Small intestine (tissue), 7 donors: Measurements from ENCODE around the gene OTUB1. TPM values are rescaled to one million over a fixed set of nuclear protein-coding genes. Genes with fewer than 3 reads are reported as not detected.

Experiments
- DNase-seq, 2 donors: peaks; one replicate each; pipeline versions ENCODE4 v3.0.0 to v3.0.0-alpha.2; 2013
- FAIRE-seq: peaks from 2 replicates; lab custom pipeline; 2012; peaks lifted over from hg19 to GRCh38; lab: Jason Lieb, UNC
- H3K27ac ChIP-seq, 3 donors: one replicate each; pipeline ENCODE4 v1.5.1; 2013; ENCODE audit warnings: low read length in 2 of 3, mild to moderate bottlenecking in 2 of 3, control low read depth in 1 of 3, inconsistent platforms in 1 of 3, low read depth in 1 of 3, moderate library complexity in 1 of 3
- H3K27me3 ChIP-seq, 3 donors: one replicate each; pipeline ENCODE4 v1.6.1; 2013; ENCODE audit warnings: low read length in 3 of 3, inconsistent platforms in 1 of 3; ENCODE audit not compliant: control insufficient read depth in 3 of 3, insufficient read depth in 3 of 3
- H3K36me3 ChIP-seq, 3 donors: one replicate each; pipeline ENCODE4 v1.6.1; 2013; ENCODE audit warnings: low read length in 3 of 3, inconsistent platforms in 1 of 3, low read depth in 1 of 3, mild to moderate bottlenecking in 1 of 3, moderate library complexity in 1 of 3; ENCODE audit not compliant: control insufficient read depth in 3 of 3, insufficient read depth in 2 of 3
- H3K4me1 ChIP-seq, 3 donors: one replicate each; pipeline ENCODE4 v1.6.1; 2013; ENCODE audit warnings: low read length in 2 of 3, inconsistent platforms in 1 of 3, low read depth in 1 of 3, mild to moderate bottlenecking in 1 of 3, moderate library complexity in 1 of 3; ENCODE audit not compliant: control insufficient read depth in 3 of 3, insufficient read depth in 2 of 3
- H3K4me3 ChIP-seq, 3 donors: one replicate each; pipeline ENCODE4 v1.5.1; 2013; ENCODE audit warnings: low read length in 3 of 3, control low read depth in 1 of 3, inconsistent platforms in 1 of 3, low read depth in 1 of 3, mild to moderate bottlenecking in 1 of 3, moderate library complexity in 1 of 3
- H3K9me3 ChIP-seq, 2 donors: one replicate each; pipeline ENCODE4 v1.6.1; 2013; ENCODE audit warnings: low read depth in 1 of 2, low read length in 1 of 2; ENCODE audit not compliant: control insufficient read depth in 2 of 2, insufficient read depth in 1 of 2
- WGBS, 3 donors: extraction: QIAGEN DNeasy Blood & Tissue Kit; methylation state at CpG; one replicate each; pipeline ENCODE4 v1.1.7; 2013; 5-methylcytosine and 5-hydroxymethylcytosine counted together
- polyA plus RNA-seq, 4 donors: library from polyadenylated mRNA; stranded (reverse) in 3 of 4; unstranded in 1 of 4; fragments of 200-250 nt in 3 of 4; fragments of 120-200 nt in 1 of 4; gene quantifications; one replicate each; pipeline versions ENCODE4 v1.2.1 to v1.2.3, GENCODE V29; 2013
- donor health status: healthy with polysubstance abuse.
- donor health status: control.
- donor health status: control.
- donor health status: Bipolar disorder and iron deficiency.
- donor health status: healthy.

The OTUB1 gene
- polyA plus RNA-seq, 4 donors = 76.0 to 93.5 (median 82.4) TPM

DNA sequence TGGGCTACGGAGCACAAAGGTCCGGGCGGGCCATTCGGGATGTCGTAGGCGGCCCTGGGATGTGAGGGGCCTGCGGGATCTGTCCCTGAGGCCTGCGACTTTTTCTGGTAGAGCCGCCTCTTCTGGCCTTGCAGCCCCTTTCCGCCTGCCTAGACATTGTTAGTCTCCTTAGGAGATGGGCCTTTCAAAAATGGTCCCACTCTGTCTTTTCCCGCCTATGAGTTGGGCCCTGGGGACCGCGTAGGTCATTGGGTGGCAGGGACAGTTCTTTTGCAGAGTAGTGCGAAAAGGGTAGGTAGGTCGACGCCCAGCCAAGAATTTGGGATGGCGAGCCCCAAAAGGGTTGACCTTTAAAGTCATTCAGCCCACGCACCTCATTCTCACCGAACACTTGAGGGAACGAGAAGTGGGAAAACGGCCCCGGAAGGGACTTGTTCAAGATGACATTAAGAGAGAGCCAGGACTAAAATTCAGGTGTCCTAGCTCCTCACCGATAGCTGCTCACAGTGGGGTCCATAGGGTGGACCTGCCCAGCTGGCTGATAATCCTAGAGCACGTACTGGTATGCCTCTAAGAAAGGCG, 785 bp downstream of the OTUB1 start:
- Histone ChIP-seq H3K27ac (peak overlapping the region in 1 of 3 donors; percentile 92), H3K36me3 (peaks cover 0 to 46% (median 0%) of the 10 kb centered on the region in 3 donors), H3K9me3 (no peaks in the 10 kb centered on the region), H3K4me1 (peaks cover 0 to 15% (median 5%) of the 10 kb centered on the region in 3 donors), H3K4me3 (peak overlapping the region; percentile 81 to 96 (median 91)), H3K27me3 (no peaks in the 10 kb centered on the region)
- FAIRE-seq (no peak), DNase-seq (no peak)
- 32 to 38% (median 36%) methylated on average over 25 of the region's 25 CpGs for WGBS, 3 donors

DNA sequence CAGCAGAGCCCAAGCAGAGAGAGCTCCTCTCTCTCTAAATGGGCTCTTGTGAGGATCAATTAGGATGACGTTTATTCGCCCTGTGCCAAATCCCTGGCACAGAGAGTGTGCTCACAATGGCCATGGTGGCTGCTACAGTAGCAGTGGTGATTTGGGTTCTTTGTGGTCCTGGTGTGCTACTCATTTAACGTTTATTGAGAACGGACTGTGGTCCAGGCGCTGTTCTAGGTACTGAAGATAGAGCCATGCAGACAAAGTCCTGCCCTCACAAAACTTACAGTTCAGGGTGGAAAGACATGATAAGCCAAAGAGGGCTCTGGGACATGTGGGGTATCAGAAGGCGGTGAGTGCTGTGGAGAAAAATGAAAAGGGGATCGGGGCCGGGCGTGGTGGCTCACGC, 5.3 kb downstream of the OTUB1 start:
- DNase-seq (no peak), FAIRE-seq (no peak)
- WGBS, 3 donors = 90 to 92% (median 90%) methylated on average over 10 of the region's 10 CpGs
- H3K27me3 ChIP-seq = no peaks in the 10 kb centered on the region
- no peak overlapping the region for H3K4me3 ChIP-seq
- H3K27ac ChIP-seq = no peak overlapping the region
- H3K9me3 ChIP-seq = no peaks in the 10 kb centered on the region
- H3K36me3 ChIP-seq = peaks cover 0 to 85% (median 5%) of the 10 kb centered on the region in 3 donors
- peaks cover 0 to 9% (median 5%) of the 10 kb centered on the region in 3 donors for H3K4me1 ChIP-seq

DNA sequence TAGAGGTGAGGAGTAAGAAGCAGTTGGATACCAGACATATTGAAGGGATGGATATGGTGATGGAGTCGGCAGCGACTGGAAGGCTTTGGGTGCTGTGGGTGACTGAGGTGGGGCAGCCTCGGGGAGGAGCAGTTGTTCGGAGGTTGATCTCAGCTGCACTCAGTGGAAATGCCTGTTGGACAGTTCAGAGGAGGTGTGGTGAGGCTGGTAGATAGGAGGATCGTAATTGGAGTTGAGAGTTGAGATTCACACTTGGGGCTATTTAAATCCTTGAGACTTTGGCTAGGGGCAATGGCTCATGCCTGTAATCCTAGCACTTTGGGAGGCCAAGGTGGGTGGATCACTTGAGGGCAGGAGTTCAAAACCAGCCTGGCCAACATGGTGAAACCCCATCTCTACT, 6.9 kb downstream of the OTUB1 start:
- H3K9me3 ChIP-seq = no peaks in the 10 kb centered on the region
- no peak overlapping the region for H3K27ac ChIP-seq
- no peak overlapping the region for H3K4me3 ChIP-seq
- H3K36me3 ChIP-seq = peaks cover 2 to 94% (median 7%) of the 10 kb centered on the region in 3 donors
- DNase-seq (no peak), FAIRE-seq (no peak)
- no peaks in the 10 kb centered on the region for H3K4me1 ChIP-seq
- 80 to 86% (median 81%) methylated on average over 5 of the region's 5 CpGs for WGBS, 3 donors
- no peaks in the 10 kb centered on the region for H3K27me3 ChIP-seq

DNA sequence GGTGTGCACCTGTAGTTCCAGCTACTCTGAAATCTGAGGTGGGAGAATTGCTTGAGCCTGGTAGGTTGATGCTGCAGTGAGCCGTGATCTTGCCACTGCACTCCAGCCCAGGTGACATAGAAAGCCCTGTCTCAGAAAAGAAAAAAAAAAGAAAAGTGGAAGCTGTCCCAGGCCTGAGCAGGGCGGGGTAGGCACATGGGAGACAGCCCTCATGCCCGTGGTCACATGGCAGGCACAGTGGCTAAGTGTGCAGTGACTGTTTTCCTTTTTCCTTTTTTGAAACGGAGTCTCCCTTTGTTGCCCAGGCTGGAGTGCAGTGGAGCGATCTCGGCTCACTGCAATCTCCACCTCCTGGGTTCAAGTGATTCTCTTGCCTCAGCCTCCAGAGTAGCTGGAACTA, 7.8 kb downstream of the OTUB1 start:
- no peaks in the 10 kb centered on the region for H3K4me1 ChIP-seq
- H3K9me3 ChIP-seq = no peaks in the 10 kb centered on the region
- no peak overlapping the region for H3K4me3 ChIP-seq
- DNase-seq (no peak), FAIRE-seq (no peak)
- peaks cover 6 to 94% (median 7%) of the 10 kb centered on the region in 3 donors for H3K36me3 ChIP-seq
- no peaks in the 10 kb centered on the region for H3K27me3 ChIP-seq
- 67 to 74% (median 71%) methylated on average over 6 of the region's 6 CpGs for WGBS, 3 donors
- H3K27ac ChIP-seq = no peak overlapping the region

DNA sequence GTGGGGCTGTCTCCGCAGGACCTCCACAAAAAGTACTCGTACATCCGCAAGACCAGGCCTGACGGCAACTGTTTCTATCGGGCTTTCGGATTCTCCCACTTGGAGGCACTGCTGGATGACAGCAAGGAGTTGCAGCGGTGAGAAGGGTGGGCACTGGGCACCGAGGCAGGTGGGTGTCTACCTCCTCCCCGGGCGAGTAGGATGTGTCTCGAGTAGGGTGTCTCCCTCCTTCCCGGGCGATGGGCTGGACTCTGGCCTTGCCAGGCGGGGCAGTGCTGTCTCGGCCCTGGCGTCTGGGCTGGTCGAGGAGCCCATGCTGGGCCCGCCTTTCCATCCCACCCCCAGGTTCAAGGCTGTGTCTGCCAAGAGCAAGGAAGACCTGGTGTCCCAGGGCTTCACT, 10.3 kb downstream of the OTUB1 start:
- H3K36me3 ChIP-seq = peaks cover 6 to 72% (median 7%) of the 10 kb centered on the region in 3 donors
- no peak overlapping the region for H3K27ac ChIP-seq
- FAIRE-seq = no peak
- 62 to 82% (median 64%) methylated on average over 15 to 18 of the region's 18 CpGs for WGBS, 3 donors
- peaks cover 0 to 10% (median 0%) of the 10 kb centered on the region in 3 donors for H3K27me3 ChIP-seq
- H3K4me3 ChIP-seq = no peak overlapping the region
- peaks cover 0 to 13% (median 6%) of the 10 kb centered on the region in 3 donors for H3K4me1 ChIP-seq
- H3K9me3 ChIP-seq = no peaks in the 10 kb centered on the region
- DNase-seq = no peak

DNA sequence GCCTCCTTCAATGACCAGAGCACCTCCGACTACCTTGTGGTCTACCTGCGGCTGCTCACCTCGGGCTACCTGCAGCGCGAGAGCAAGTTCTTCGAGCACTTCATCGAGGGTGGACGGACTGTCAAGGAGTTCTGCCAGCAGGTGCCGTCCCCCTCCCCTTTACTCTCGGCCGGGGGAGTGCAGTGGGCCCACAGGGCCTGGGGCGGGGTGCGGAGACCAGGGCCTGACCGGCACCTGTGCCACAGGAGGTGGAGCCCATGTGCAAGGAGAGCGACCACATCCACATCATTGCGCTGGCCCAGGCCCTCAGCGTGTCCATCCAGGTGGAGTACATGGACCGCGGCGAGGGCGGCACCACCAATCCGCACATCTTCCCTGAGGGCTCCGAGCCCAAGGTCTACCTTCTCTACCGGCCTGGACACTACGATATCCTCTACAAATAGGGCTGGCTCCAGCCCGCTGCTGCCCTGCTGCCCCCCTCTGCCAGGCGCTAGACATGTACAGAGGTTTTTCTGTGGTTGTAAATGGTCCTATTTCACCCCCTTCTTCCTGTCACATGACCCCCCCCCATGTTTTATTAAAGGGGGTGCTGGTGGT, 11.0 kb downstream of the OTUB1 start:
- DNase-seq (no peak), FAIRE-seq (no peak)
- Histone ChIP-seq H3K27ac (no peak overlapping the region), H3K27me3 (peaks cover 0 to 10% (median 0%) of the 10 kb centered on the region in 3 donors), H3K4me1 (peaks cover 0 to 15% (median 6%) of the 10 kb centered on the region in 3 donors), H3K4me3 (no peak overlapping the region), H3K9me3 (no peaks in the 10 kb centered on the region), H3K36me3 (peaks cover 6 to 65% (median 7%) of the 10 kb centered on the region in 3 donors)
- WGBS, 3 donors = 93 to 94% (median 94%) methylated on average over 25 to 27 of the region's 27 CpGs

DNA sequence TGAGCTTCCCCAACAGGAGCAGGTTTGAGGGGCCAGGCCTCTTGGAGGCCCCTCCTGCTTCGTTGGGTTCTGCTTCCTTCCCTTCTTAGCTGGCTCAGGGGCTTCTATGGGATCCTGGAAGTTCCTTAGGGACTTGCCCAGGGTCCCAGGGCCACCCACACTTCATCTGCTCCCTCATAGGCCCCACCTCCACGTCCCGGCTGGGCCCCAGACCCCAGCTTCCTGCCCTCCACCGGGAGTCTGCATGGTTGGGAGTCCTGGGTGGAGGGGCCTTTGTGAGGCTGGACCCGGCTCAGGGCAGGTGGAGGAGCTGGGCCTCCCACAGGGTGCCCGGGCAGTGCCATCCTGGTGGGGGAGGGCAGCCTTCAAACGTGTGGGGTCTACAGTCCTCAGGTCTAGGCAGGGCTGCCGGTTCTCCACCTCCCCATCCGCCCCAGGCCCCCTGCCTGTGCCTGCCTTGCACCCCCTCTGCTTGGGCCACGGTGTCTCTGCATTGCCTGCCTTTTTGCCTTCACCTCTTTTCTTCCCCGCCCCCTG, 11.6 kb downstream of the OTUB1 start:
- no peak overlapping the region for H3K4me3 ChIP-seq
- no peaks in the 10 kb centered on the region for H3K9me3 ChIP-seq
- H3K36me3 ChIP-seq = peaks cover 6 to 62% (median 7%) of the 10 kb centered on the region in 3 donors
- H3K4me1 ChIP-seq = peaks cover 0 to 15% (median 6%) of the 10 kb centered on the region in 3 donors
- no peak overlapping the region for H3K27ac ChIP-seq
- DNase-seq = no peak
- 81 to 86% (median 82%) methylated on average over 9 to 11 of the region's 11 CpGs for WGBS, 3 donors
- no peak for FAIRE-seq
- peaks cover 0 to 10% (median 0%) of the 10 kb centered on the region in 3 donors for H3K27me3 ChIP-seq

DNA sequence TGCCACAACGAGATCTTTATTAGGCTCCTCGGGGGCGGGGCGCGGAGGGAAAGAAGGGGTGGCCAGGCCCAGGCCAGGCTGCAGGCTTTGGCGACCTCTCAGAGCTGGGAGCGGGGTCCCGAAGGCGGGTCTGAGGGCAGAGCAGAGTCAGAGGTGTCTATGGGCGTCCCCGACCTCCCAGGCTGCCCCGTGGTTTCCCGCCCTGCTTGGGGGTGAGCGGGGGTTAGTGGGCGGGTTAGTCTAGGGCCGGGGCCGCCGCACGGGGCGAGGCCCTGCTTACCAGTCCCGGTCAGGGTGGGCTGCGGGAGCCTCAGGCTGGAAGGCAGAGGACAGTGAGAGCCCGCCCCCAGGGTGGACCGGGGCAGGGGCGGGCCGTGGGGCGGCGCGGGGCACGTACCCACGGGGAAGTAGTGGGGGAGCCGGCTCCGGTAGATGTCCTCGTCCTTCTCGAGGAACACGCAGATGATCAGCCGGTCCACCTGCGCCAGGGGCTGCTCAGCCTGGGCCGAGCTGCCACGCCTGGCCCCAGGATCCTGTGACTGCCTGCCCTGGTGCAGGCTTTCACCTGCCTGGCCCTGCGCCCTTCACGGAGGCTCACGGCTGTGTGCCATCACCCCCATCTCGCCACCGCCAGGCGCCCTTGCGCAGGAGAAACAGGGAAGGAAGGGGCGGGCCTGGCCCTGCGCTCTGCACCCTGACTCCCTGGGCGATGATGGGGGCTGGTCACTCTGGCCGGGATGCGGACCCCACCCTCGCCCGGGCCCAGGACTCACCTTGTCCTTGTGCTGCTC, 12.5 kb downstream of the OTUB1 start:
- Histone ChIP-seq H3K9me3 (no peaks in the 10 kb centered on the region), H3K27me3 (peaks cover 0 to 10% (median 0%) of the 10 kb centered on the region in 3 donors), H3K4me1 (peaks cover 0 to 15% (median 6%) of the 10 kb centered on the region in 3 donors), H3K27ac (no peak overlapping the region), H3K36me3 (peaks cover 6 to 54% (median 7%) of the 10 kb centered on the region in 3 donors), H3K4me3 (peak overlapping the region in 1 of 3 donors; percentile 15)
- FAIRE-seq = no peak
- no peak for DNase-seq
- WGBS, 3 donors = 72 to 78% (median 75%) methylated on average over 46 to 54 of the region's 54 CpGs
